ENCODE results near the gene RPP25L. TPM values are rescaled to one million over a fixed set of nuclear protein-coding genes. Genes with fewer than 3 reads are reported as not detected.

RPP25L gene
- total and polyA plus RNA-seq, 2 donors (not counting 1 experiment from before 2014, with no cell fraction given) = 13.5 to 34.3 TPM

GRCh38 chr9:34594177-34594576 lies 17.7 kb downstream of the RPP25L start:
- H3K36me3 ChIP-seq (ENCODE audit: control insufficient read depth, insufficient read depth, low read length) = no peaks in the 10 kb centered on the region
- H3K4me1 ChIP-seq (ENCODE audit: control insufficient read depth, extremely low read depth, insufficient read depth, low read length) = no peaks in the 10 kb centered on the region
- no peak for TF ChIP-seq EZH2 (IDR thresholded peaks at IDR 0.05; ENCODE audit: low read length, missing control alignments)
- no peak for TF ChIP-seq CTCF (conservative IDR thresholded peaks at IDR 0.05 in 1 of 2, IDR thresholded peaks at IDR 0.05 in 1 of 2; ENCODE audit: low read depth in 1 of 2, low read length in 2 of 2)
- no peak overlapping the region for H3K4me3 ChIP-seq (replicated peaks in 1 of 4; ENCODE audit: control extremely low read depth in 1 of 4, insufficient read depth in 1 of 4, low read depth in 3 of 4, low read length in 4 of 4)
- H3K27ac ChIP-seq (ENCODE audit: insufficient read depth, low read length) = no peak overlapping the region
- no peaks in the 10 kb centered on the region for H3K79me2 ChIP-seq (ENCODE audit: control insufficient read depth, insufficient read depth, low read length)
- no peak overlapping the region for H3K9ac ChIP-seq (ENCODE audit: insufficient read depth, low read length)
- peaks cover 42% of the 10 kb centered on the region for H3K27me3 ChIP-seq (ENCODE audit: control insufficient read depth, insufficient read depth, low read length)
- H3K4me2 ChIP-seq (ENCODE audit: extremely low read depth, insufficient read depth, low read length) = no peak overlapping the region
- H3K9me3 ChIP-seq (ENCODE audit: control insufficient read depth, insufficient read depth, low read depth, low read length) = no peaks in the 10 kb centered on the region
- DNase-seq (ENCODE audit: low read depth in 2 of 2) = no peak
- no peaks in the 10 kb centered on the region for H4K20me1 ChIP-seq (ENCODE audit: control insufficient read depth, extremely low read depth, insufficient read depth, low read length)
- H2AFZ ChIP-seq (ENCODE audit: low read length) = no peak overlapping the region

GRCh38 chr9:34592895-34593601 lies 18.8 kb downstream of the RPP25L start:
- Histone ChIP-seq H4K20me1 (ENCODE audit: control insufficient read depth, extremely low read depth, insufficient read depth, low read length) (no peaks in the 10 kb centered on the region), H3K4me3 (replicated peaks in 1 of 4; ENCODE audit: control extremely low read depth in 1 of 4, insufficient read depth in 1 of 4, low read depth in 3 of 4, low read length in 4 of 4) (no peak overlapping the region), H2AFZ (ENCODE audit: low read length) (no peak overlapping the region), H3K4me2 (ENCODE audit: extremely low read depth, insufficient read depth, low read length) (no peak overlapping the region), H3K27ac (ENCODE audit: insufficient read depth, low read length) (no peak overlapping the region), H3K27me3 (ENCODE audit: control insufficient read depth, insufficient read depth, low read length) (peaks cover 52% of the 10 kb centered on the region), H3K36me3 (ENCODE audit: control insufficient read depth, insufficient read depth, low read length) (no peaks in the 10 kb centered on the region), H3K79me2 (ENCODE audit: control insufficient read depth, insufficient read depth, low read length) (no peaks in the 10 kb centered on the region), H3K4me1 (ENCODE audit: control insufficient read depth, extremely low read depth, insufficient read depth, low read length) (no peaks in the 10 kb centered on the region), H3K9me3 (ENCODE audit: control insufficient read depth, insufficient read depth, low read depth, low read length) (no peaks in the 10 kb centered on the region), H3K9ac (ENCODE audit: insufficient read depth, low read length) (no peak overlapping the region)
- peak; percentile 4 for TF ChIP-seq EZH2 (IDR thresholded peaks at IDR 0.05; ENCODE audit: low read length, missing control alignments)
- TF ChIP-seq CTCF (conservative IDR thresholded peaks at IDR 0.05 in 1 of 2, IDR thresholded peaks at IDR 0.05 in 1 of 2; ENCODE audit: low read depth in 1 of 2, low read length in 2 of 2) = no peak
- DNase-seq (ENCODE audit: low read depth in 2 of 2) = no peak

- H3K4me2 ChIP-seq (ENCODE audit: extremely low read depth, insufficient read depth, low read length) = no peak overlapping the region
- no peaks in the 10 kb centered on the region for H3K36me3 ChIP-seq (ENCODE audit: control insufficient read depth, insufficient read depth, low read length)
- no peak overlapping the region for H3K4me3 ChIP-seq (replicated peaks in 1 of 4; ENCODE audit: control extremely low read depth in 1 of 4, insufficient read depth in 1 of 4, low read depth in 3 of 4, low read length in 4 of 4)
- no peaks in the 10 kb centered on the region for H3K79me2 ChIP-seq (ENCODE audit: control insufficient read depth, insufficient read depth, low read length)
- H3K9me3 ChIP-seq (ENCODE audit: control insufficient read depth, insufficient read depth, low read depth, low read length) = no peaks in the 10 kb centered on the region
- no peaks in the 10 kb centered on the region for H3K4me1 ChIP-seq (ENCODE audit: control insufficient read depth, extremely low read depth, insufficient read depth, low read length)
- no peak overlapping the region for H3K9ac ChIP-seq (ENCODE audit: insufficient read depth, low read length)
- H3K27ac ChIP-seq (ENCODE audit: insufficient read depth, low read length) = no peak overlapping the region
- no peaks in the 10 kb centered on the region for H4K20me1 ChIP-seq (ENCODE audit: control insufficient read depth, extremely low read depth, insufficient read depth, low read length)
- DNase-seq (ENCODE audit: low read depth in 2 of 2) = no peak
- peaks cover 60% of the 10 kb centered on the region for H3K27me3 ChIP-seq (ENCODE audit: control insufficient read depth, insufficient read depth, low read length)
- TF ChIP-seq CTCF (conservative IDR thresholded peaks at IDR 0.05 in 1 of 2, IDR thresholded peaks at IDR 0.05 in 1 of 2; ENCODE audit: low read depth in 1 of 2, low read length in 2 of 2) (no peak), EZH2 (IDR thresholded peaks at IDR 0.05; ENCODE audit: low read length, missing control alignments) (no peak)
- H2AFZ ChIP-seq (ENCODE audit: low read length) = no peak overlapping the region
Observed at GRCh38 chr9:34591917-34592866, 19.7 kb downstream of the RPP25L start.

Data from fibroblast of lung (primary cell).